GM18873 (cell line): ENCODE results near the gene C2CD2.
A peak's percentile ranks its signal among the peaks of the same experiment; 100 is the strongest.

Experiments used
- ATAC-seq: cut with Tn5 transposase; IDR thresholded peaks from one replicate; pipeline ENCODE4 v1.9.1; 2021; ENCODE audit warnings: mild to moderate bottlenecking, moderate library complexity, moderate number of reproducible peaks; ENCODE audit not compliant: unreplicated experiment, low FRiP score

Gene C2CD2

GRCh38 chr21:41894511-41894910 is 59.3 kb downstream of the C2CD2 start:
- no peak for ATAC-seq

GRCh38 chr21:41892726-41893125 is 61.1 kb downstream of the C2CD2 start:
- ATAC-seq, result no peak

GRCh38 chr21:41891132-41891531 is 62.7 kb downstream of the C2CD2 start:
- ATAC-seq, result no peak

GRCh38 chr21:41890355-41890754 is 63.5 kb downstream of the C2CD2 start:
- ATAC-seq, result no peak

GRCh38 chr21:41888749-41889376 is 65.0 kb downstream of the C2CD2 start:
- ATAC-seq, result no peak

GRCh38 chr21:41887667-41888066 is 66.2 kb downstream of the C2CD2 start:
- ATAC-seq, result no peak

GRCh38 chr21:41886328-41886727 is 67.5 kb downstream of the C2CD2 start:
- ATAC-seq, result no peak

GRCh38 chr21:41885341-41886024 is 68.3 kb downstream of the C2CD2 start:
- no peak for ATAC-seq

- ATAC-seq, result no peak
Observed at GRCh38 chr21:41884501-41885030, 69.3 kb downstream of the C2CD2 start.

- no peak for ATAC-seq
Observed at GRCh38 chr21:41883582-41883981, 70.2 kb downstream of the C2CD2 start.

- no peak for ATAC-seq
Observed at GRCh38 chr21:41881051-41881450, 72.8 kb downstream of the C2CD2 start.

- ATAC-seq, result no peak
Observed at GRCh38 chr21:41880153-41880552, 73.7 kb downstream of the C2CD2 start.

GRCh38 chr21:41879190-41879998 is 74.4 kb downstream of the C2CD2 start, which contains the start of gene PRDM15:
PRDM15 (minus strand) TSS chr21:41879344; CDS start chr21:41860363, 18,981 bp downstream.
- peak; percentile 51 for ATAC-seq

- peak; percentile 37 for ATAC-seq
Observed at GRCh38 chr21:41878831-41879189, 75.0 kb downstream of the C2CD2 start.

- ATAC-seq, result peak; percentile 8
Observed at GRCh38 chr21:41877901-41878830, 75.7 kb downstream of the C2CD2 start.

- ATAC-seq, result no peak
Observed at GRCh38 chr21:41876928-41877652, 76.7 kb downstream of the C2CD2 start.

- no peak for ATAC-seq
Observed at GRCh38 chr21:41876396-41876795, 77.4 kb downstream of the C2CD2 start.

GRCh38 chr21:41875086-41875485 is 78.7 kb downstream of the C2CD2 start:
- no peak for ATAC-seq

- ATAC-seq, result no peak
Observed at GRCh38 chr21:41874611-41875010, 79.2 kb downstream of the C2CD2 start.
